Ramos (cell line): ENCODE measurements around the gene CACTIN.
"Not testable (repeated sequence)": the region's sequence is repeated elsewhere in the genome, so short reads cannot be mapped to it uniquely, and the experiment has no call there.

ENCODE experiments used
- in situ Hi-C: fragments of 300-500 bp; cut with MboI; formaldehyde crosslinking; loops from one replicate; pipeline ENCODE4 v1.14.3; 2022; ENCODE audit warnings: low sequenced_read_pairs; ENCODE audit not compliant: unreplicated experiment

The CACTIN gene

DNA sequence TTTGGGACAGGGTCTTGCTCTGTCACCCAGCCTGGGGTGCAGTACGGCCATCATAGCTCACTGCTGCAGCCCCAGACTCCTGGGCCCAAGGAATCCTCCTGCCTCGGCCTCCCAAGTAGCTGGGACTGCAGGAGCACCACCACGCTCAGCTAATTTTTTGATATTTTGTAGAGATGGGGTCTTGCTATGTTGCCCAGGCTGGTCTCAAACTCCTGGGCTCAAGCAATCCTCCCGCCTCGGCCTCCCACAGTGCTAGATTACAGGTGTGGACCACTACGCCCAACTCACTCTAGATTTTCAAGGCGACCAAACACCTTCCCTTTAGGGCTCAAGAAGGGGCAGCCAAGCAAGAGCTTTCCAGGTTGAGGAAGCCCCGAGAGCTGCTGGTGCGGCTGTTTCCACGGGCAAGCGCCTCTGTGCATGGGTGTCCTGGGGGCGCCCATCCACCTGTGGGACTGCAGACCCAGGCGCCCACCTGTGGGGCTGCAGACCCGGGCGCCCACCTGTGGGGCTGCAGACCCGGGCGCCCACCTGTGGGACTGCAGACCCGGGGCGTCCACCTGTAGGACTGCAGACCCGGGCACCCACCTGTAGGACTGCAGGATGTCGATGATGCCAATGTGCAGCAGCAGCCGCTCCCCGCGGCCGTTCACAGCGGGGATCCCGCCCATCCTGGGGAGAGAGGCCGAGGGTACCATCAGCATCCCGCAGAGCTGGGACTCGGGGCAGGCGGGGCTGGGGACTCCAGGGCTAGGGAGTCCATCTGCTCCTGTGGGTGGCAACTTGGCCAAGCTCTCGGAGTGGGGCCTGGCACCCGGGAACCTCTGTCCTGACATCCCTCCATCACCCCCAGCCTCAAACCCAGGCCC lies 21.7 kb upstream of the CACTIN start:
- in situ Hi-C loops: no loop called here

DNA sequence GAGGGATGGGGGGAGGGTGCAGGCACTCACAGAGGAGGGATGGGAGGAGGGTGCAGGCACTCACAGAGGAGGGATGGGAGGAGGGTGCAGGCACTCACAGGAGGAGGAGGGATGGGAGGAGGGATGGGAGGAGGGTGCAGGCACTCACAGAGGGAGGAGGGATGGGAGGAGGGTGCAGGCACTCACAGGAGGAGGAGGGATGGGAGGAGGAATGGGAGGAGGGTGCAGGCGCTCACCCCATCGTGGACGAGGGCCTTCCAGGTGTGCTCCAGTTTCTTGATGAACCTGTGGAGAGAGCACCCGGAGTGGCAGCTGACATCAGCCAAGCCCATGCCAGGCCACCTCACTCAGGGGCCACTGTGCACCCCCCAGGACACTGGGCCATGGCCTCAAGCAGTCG lies 20.5 kb upstream of the CACTIN start:
- in situ Hi-C loops: not testable (repeated sequence)

DNA sequence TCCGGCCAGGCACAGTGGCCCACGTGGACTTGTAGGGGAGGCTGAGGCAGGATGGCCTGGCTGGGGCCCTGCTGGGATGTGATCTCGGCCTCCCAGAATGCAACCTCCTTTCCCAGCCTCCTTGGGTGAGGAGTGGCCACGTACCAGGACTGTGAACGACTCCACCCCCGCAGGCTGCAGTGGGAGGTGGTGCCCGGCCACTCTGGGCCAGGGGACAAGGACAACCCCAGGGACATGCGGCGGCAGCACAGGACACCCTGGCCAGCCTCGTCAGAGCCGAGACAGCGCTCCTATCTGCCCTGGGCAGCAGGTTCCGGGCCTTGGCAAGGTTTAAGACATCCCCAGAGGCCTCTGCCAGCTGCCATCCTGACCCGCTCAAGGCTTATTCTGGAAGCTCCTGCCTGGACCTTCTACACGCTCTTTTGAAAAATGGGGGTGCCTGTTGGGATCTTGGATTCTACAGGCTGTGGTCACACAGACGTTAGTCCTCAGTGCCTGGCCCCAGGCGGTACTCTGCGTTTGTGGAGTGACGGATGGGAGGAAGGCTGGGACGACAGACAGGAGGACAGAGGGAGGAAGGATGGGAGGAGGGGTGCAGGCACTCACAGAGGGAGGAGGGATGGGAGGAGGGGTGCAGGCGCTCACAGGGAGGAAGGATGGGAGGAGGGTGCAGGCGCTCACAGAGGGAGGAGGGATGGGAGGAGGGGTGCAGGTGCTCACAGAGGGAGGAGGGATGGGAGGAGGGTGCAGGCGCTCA lies 19.9 kb upstream of the CACTIN start:
- in situ Hi-C loops: no loop called here

DNA sequence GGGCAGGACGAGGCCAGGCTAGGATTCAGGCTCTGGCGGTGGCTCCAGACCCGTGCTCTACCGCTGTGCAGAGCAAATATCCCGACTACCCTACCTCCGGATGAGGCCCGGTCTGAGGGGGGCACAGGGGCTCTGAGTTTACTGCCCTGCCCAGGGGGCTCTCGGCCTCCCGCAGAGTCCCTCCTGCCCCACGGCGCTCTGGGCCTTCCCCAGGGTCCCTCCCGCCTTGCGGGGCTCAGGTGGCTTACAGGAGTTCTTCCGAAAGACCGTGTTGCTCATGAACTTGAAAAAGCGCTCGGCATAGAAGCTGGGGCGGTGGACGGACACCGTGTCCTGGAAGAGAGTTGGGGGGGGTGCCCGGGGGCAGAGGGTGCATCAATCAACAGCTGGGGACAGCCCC lies 19.1 kb upstream of the CACTIN start:
- in situ Hi-C loops: no loop called here

DNA sequence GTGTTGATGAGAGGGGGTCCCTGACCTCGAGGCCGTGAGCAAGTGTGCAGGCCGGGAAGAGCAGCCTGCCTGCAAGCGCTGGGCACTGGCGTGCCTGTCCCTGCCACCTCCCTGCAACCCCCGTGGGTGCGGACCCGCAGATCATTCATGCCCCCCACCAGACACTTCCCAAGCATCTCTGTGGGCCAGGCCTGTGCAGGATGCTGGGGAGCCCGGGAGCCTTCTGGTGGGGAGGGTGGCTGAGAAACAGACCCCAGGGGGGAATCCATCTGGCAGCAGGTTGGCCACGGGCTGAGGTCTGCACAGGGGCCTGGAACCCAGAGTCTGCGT lies 18.4 kb upstream of the CACTIN start:
- in situ Hi-C loops: no loop called here

DNA sequence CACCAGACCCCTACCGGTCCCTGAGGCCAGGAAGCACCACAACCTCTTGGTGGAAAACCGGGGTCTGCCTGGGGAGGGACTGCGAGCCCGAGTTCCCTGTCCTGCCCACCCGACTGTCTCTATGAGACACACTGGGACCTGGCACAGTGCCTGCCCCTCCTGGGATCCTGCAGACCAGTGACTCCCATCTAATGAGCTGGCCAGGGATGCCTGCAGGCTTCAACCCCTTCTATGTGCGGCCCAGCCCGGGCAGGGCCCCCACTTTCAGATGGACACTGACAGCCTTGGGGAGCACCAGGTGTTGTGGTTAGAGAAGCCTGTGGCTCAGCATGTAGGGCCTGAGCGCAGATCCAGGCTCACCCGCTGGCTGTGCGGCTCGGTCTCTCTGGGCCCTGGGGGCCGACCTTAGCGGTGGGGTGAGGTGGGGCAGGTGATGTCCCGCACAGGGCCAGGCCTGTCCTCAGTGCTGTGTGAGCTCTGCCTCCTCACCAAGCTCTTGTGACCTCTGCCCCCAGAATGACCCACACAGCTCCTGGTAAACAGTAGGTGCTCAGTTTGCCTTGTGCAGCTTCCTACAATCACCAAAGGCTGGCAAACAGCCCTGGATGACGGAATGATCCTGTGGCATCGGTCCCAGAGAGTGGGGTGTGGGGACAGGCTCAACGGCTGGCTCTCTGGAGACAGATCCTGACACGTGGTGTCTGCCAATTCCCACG lies 17.9 kb upstream of the CACTIN start:
- in situ Hi-C loops: no loop called here

DNA sequence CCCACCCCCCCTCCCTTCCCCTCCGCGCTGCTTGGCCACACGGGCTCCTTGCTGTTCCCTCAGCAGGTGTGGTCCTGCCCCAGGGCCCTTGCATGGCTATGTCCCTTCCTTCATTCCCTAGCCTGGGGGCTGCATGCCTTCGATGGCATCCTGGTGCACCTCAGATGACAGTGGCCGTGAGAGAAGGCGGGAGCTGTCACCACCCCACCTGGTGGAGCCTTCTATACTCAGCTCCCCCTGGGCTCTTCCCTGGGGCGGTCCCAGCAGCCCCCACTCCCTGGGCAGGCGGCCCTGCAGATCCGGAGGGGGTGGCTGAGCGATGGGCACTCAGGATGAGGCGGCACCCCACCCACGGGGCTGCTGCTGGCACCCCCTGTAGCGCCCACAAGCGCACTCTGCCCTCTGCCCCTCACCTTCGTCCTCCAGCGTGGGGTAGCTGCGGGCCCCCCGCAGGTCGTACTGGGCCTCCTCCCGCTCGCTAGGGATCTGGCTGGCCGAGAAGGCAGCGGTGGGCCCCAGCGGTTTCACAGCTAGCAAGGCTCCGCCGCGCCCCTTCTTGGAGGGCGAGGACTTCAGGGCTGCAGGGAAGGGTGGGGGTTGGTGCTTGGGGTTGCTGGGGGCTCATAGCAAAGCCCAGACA lies 17.2 kb upstream of the CACTIN start:
- in situ Hi-C loops: no loop called here

DNA sequence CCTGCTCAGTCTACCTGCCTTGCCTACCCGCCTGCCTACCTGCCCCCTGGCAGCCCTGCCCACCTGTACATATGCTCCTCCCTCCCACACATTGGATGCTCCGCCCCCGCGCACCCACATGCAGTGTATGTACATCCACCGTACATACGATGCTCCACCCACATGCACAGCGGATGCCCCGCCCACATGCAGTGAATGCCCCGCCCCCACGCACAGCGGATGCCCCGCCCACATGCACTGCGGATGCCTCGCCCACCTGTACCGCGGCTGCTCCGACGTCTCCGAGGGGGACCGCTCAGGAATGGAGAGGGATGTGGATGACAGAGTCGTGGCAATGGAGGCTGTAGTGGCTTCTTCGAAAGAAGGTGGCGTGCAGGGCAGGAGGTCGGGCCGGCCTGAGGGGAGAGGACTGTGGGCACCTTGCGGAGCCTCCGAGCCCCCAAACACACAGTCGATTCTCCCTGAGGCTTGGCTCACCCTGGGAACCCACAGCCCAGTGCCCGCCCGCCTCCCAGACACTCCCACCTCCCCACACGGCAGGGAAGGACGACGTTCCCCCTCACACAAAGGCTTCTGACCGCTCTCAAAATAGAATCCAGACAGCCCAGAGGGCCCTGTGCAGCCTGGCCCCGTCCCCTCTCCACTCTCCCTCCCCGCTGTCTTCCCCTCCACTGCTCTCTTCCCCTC lies 16.5 kb upstream of the CACTIN start:
- in situ Hi-C loops: no loop called here

DNA sequence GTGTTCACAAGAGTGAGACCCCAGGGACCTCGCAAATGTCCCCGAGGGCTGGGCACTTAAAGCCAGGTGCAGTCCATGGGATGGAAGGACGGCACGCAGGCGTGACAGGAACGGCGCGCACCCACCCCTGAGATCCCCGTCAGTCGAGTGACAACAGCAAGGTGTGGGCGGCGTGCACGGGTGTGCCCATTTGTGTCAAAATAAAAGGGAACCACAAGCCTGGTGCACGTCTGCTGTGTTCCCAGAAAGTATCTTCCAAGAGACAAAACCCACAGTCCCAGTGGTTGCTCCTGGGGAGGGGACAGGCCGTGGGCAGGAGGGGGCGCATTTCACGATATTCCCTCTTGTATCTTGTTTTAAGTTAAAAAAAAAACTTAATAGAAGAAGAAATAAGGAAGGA lies 15.7 kb upstream of the CACTIN start:
- in situ Hi-C loops: no loop called here

DNA sequence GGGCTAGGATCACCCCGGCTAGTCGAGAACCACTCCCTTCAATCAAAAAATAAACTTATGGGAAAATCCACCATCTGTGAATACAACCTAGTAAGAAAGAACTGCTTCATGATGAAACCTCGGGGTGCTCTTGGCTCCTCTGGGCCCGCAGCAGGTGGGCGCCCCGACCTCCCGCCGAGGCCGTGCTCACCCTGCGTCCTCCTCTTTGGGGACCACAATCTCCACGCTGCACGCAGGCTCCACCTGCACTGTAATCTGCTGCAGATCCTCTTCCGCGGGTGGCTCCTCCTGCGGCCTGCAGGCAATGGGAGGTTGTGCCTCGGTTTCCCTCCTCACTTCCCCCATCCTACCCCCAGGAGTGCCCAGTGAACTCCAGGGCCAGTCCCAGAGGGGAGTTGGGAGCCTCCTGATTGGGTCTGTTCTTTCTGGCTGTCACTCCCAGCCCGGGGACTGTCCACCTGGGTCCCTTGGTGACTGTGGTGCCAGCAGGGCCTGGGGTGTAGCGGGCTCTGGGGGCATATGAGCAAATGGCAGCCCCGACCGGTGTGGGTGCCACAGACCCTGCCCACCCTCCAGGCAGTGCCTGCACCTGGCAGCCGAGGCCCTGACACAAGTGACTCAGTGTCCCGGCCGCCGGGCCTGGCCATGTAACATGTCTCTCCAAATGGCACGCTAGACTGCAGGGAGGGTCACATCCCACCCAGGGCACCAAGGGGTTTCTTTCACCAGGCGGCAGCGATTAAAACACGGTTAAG lies 15.1 kb upstream of the CACTIN start:
- in situ Hi-C loops: no loop called here

DNA sequence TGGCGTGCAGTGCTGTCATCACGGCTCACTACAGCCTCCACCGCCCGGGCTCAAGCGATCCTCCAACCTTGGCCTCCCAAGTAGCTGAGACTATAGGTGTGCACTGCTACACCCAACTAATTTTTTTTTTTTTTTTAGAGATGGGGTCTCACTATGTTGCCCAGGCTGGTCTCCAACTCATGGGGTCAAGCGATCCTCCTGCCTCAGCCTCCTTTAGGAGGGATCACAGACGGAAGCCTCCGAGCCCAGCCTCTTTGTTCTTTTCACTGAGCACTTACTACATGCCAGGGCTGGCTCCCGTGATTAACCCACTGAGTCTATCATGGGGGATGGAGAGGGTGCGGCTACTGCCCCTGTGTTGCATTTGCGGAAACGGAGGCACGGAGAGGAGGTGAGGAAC lies 12.9 kb upstream of the CACTIN start:
- in situ Hi-C loops: no loop called here

DNA sequence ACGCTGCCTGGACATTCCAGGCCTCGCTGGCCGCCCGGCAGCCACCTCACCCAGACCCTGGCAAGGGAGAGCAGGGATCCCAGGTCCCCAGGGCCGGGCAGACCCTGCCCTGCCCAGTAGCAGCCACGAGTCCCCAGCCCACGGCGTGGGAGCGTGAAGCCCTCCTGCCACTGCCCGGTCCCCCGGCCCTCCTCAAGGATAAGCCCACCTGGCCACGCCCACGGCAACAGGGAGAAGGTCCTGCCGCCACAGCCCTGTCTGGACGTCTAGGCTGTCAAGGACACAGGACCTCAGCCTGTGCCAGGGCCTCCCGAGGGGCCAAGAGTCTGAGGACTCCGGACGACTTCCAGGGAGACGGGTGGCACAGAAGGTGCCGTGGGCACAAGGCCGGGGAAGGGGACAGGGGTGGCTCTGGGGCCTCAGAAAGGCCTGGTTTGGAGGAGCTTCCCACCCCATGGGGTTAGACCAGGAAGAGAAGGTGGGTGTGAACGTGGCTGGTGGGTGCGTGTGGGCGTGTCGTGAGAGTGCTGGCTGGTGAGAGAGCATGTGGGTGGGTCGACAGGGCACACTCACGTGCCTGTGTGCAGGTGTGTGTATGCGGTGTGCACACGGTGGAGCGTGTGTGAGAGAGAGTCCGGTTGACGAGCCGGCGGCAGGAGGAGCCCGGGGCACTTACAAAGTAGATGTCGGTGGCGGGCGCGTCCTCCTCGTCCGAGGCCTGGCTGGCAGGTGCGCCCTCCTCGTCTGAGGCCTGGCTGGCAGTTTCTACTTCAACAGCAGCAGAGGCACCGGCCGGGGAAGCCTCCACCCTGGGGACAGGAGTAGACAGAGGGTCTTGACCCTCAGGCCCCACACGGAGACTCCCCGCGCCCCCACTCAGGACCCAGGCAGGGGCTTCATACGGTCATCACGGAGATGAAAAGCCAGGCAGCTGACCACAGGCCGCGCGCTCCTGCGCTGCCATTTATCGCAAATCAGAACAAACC lies 11.9 kb upstream of the CACTIN start:
- in situ Hi-C loops: no loop called here

DNA sequence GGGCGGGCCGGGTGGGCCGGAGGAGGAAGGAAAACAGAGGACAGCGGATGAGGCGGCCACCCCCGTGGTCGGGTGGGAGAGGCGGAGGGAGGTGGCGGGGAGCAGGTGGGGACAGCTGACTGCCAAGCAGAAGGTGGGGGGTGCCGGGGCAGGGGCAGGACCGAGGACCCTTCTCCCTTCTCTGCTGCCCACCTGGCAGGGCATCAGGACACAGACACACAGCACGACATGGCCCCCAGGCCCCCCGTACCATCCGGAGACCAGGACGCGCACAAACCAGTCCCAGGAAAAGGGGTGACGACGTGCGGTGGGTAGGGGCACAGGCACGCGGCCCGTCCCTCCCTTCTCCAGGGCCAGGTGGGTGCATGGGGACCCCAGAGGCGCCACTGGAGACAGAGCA lies 11.0 kb upstream of the CACTIN start:
- in situ Hi-C loops: no loop called here

DNA sequence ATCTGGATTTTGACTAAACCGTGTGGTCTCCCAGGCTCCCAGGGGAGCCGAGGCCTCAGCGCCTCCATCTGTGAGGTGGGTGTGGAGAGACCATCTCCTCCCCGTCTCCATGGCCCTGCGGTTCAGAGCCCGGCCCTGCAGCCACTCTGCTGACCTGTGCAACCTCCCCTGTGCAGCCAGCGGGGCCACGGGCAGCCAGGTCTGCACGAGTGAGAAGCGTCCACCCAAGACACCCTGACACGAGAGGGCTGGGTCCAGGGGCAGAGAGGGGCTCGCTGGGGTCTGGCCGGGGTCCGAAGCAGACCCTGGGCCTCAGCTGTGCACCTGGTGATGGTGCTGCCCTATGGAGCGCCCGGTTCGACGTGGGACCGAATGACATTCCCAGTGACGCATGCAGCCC lies 10.4 kb upstream of the CACTIN start:
- in situ Hi-C loops: no loop called here

DNA sequence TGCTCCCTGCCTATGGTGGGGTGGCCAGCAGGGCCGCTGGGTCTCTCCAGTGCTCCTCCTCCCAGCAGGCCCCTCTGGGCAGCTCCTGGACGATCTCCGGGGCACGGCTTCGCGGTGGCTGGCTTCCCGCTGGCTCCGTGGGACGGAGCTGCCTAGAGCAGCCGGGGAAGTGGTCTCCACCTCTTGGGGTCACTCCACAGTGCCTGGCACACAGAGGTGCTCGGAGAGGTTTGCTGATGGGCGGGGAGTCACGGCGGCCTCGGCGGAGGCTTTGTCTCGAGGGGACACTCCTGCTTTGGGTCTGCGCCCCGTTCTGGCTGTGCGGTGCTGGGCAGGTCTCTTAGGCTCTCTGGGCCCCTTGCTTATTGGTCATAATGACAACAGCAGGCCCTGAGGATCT lies 9.9 kb upstream of the CACTIN start:
- in situ Hi-C loops: no loop called here

DNA sequence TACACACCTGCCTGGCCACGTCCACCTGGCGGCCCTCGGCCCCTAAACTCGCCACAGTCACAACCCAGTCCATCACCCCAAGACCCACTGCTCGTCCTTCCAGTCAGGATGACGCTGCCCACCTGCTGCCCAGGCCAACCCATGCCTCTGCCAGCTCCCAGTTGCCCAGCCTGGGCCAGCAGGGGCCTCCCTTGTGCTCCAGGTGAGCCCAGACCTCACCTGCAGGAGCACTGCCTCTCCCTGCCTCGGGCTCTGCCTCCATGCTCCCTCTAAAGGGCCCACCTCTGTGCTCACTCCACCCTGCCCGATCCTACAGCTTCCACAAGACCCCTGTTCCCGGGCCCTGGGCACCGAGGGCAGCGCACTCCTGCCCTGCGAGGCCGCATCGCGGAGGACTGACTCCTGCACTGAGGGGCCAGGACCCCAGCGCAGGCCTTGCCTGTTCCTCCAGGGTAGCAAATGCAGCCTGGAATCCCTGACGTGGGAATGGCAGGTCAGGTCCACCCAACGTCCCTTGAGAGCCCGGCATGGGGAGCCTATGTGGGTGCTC lies 8.0 kb upstream of the CACTIN start:
- in situ Hi-C loops: no loop called here

DNA sequence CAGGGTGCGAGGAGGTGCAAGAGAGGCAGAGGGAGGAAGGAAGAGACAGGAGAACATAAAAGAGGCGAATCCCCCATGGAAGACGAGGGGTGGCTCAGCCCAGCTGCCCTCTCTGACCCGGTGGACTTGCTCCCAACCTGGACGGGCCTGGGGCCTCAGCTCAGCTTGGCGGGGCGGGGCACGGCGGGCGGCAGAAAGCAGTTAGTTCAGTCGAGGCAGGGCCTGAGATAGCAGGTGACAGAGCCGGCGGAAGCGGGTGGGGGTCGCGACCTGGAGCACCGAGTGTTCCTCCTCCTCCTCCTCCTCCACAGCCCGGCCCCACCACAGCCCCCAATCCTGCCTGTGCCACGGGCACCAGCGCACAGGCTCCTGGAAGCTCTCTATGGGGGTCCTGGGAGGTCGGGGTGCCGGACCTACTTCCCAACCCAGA lies 7.0 kb upstream of the CACTIN start:
- in situ Hi-C loops: no loop called here
